HUES64 (cell line): ENCODE measurements around the gene INAFM2.
A peak's percentile ranks its signal among the peaks of the same experiment; 100 is the strongest.

Experiments
- H3K27ac ChIP-seq: 2 replicates; pipeline ENCODE4 v1.7.0; 2013; ENCODE audit warnings: low read depth, low read length, inconsistent platforms
- H3K27me3 ChIP-seq: 2 replicates; pipeline ENCODE4 v1.6.1; 2013; ENCODE audit warnings: mild to moderate bottlenecking, low read length; ENCODE audit not compliant: insufficient read depth
- H3K36me3 ChIP-seq: 2 replicates; pipeline ENCODE4 v1.6.1; 2013; ENCODE audit warnings: mild to moderate bottlenecking, low read length; ENCODE audit not compliant: insufficient read depth
- H3K4me1 ChIP-seq: 2 replicates; pipeline ENCODE4 v1.6.1; 2013; ENCODE audit warnings: mild to moderate bottlenecking, low read length, moderate library complexity; ENCODE audit not compliant: insufficient read depth
- H3K4me3 ChIP-seq: 2 replicates; pipeline ENCODE4 v1.5.1; 2013; ENCODE audit warnings: mild to moderate bottlenecking, low read length, moderate library complexity
- H3K9ac ChIP-seq: 2 replicates; pipeline ENCODE4 v1.6.1; 2013; ENCODE audit warnings: mild to moderate bottlenecking, low read depth, low read length
- H3K9me3 ChIP-seq: 2 replicates; pipeline ENCODE4 v1.6.1; 2013; ENCODE audit warnings: low read depth, low read length; ENCODE audit not compliant: insufficient read depth
- WGBS: fragments of 150-250, 120-280 bp; methylation state at CpG from one replicate; pipeline ENCODE4 v1.1.7; 2013; ENCODE audit warnings: missing lambda C conversion rate; 5-methylcytosine and 5-hydroxymethylcytosine counted together

The INAFM2 gene

GRCh38 chr15:40281801-40282146 is 41.7 kb upstream of the INAFM2 start:
- H3K27me3 ChIP-seq = peaks cover 75% of the 10 kb centered on the region
- H3K9me3 ChIP-seq = no peaks in the 10 kb centered on the region
- H3K4me1 ChIP-seq = peaks cover 40% of the 10 kb centered on the region
- no peak overlapping the region for H3K27ac ChIP-seq
- 1% methylated on average over 51 of the region's 51 CpGs for WGBS
- no peak overlapping the region for H3K9ac ChIP-seq
- H3K36me3 ChIP-seq = no peaks in the 10 kb centered on the region
- peak overlapping the region; percentile 45 for H3K4me3 ChIP-seq

- Histone ChIP-seq H3K9me3 (no peaks in the 10 kb centered on the region), H3K4me3 (peak overlapping the region; percentile 45), H3K27ac (no peak overlapping the region), H3K36me3 (no peaks in the 10 kb centered on the region), H3K27me3 (peaks cover 78% of the 10 kb centered on the region), H3K4me1 (peaks cover 40% of the 10 kb centered on the region), H3K9ac (no peak overlapping the region)
- 1% methylated on average over 92 of the region's 92 CpGs for WGBS
Measured at GRCh38 chr15:40282147-40282868, 41.2 kb upstream of the INAFM2 start.

GRCh38 chr15:40282869-40283614 is 40.5 kb upstream of the INAFM2 start, which contains the start of gene ANKRD63:
TSS of gene ANKRD63 (minus strand) at chr15:40283064. CDS start at chr15:40282586, 478 bp downstream.
- Histone ChIP-seq H3K4me3 (peak within 1 kb of the TSS; percentile 45), H3K9me3 (no peaks in the 10 kb centered on the region), H3K4me1 (peaks cover 40% of the 10 kb centered on the region), H3K27me3 (peaks cover 79% of the 10 kb centered on the region), H3K9ac (no peak within 1 kb of the TSS), H3K27ac (no peak within 1 kb of the TSS), H3K36me3 (no peaks in the 10 kb centered on the region)
- 1% methylated on average over 76 of the region's 76 CpGs for WGBS

- Histone ChIP-seq H3K36me3 (no peaks in the 10 kb centered on the region), H3K4me3 (peak overlapping the region; percentile 45)
Measured at GRCh38 chr15:40283615-40284300, 39.7 kb upstream of the INAFM2 start.

GRCh38 chr15:40285151-40285550 is 38.3 kb upstream of the INAFM2 start:
- no peak overlapping the region for H3K4me3 ChIP-seq
- no peak overlapping the region; the same call in 1 of the 2 replicates for H3K27ac ChIP-seq
- peaks cover 70% of the 10 kb centered on the region for H3K27me3 ChIP-seq
- 20% methylated on average over 4 of the region's 4 CpGs for WGBS
- no peaks in the 10 kb centered on the region for H3K36me3 ChIP-seq
- H3K9me3 ChIP-seq = no peaks in the 10 kb centered on the region
- H3K4me1 ChIP-seq = peaks cover 33% of the 10 kb centered on the region
- no peak overlapping the region for H3K9ac ChIP-seq

More at GRCh38 chr15:40283615-40284300, 39.7 kb upstream of the INAFM2 start:
- Histone ChIP-seq H3K9me3 (no peaks in the 10 kb centered on the region), H3K27ac (no peak overlapping the region), H3K9ac (no peak overlapping the region), H3K4me1 (peaks cover 40% of the 10 kb centered on the region), H3K27me3 (peaks cover 72% of the 10 kb centered on the region)
- 13% methylated on average over 33 of the region's 33 CpGs for WGBS

- Histone ChIP-seq H3K9me3 (no peaks in the 10 kb centered on the region), H3K27me3 (peaks cover 70% of the 10 kb centered on the region), H3K36me3 (no peaks in the 10 kb centered on the region), H3K4me3 (no peak overlapping the region), H3K27ac (peak overlapping the region; percentile 34; the same call in 1 of the 2 replicates), H3K4me1 (peaks cover 34% of the 10 kb centered on the region), H3K9ac (no peak overlapping the region)
- 19% methylated on average over 1 of the region's 1 CpG for WGBS
Measured at GRCh38 chr15:40285554-40286011, 37.9 kb upstream of the INAFM2 start.

- Histone ChIP-seq H3K9ac (no peak overlapping the region), H3K4me1 (peaks cover 29% of the 10 kb centered on the region), H3K27ac (peak overlapping the region; percentile 34; the same call in 1 of the 2 replicates), H3K36me3 (no peaks in the 10 kb centered on the region), H3K9me3 (no peaks in the 10 kb centered on the region), H3K27me3 (peaks cover 69% of the 10 kb centered on the region), H3K4me3 (no peak overlapping the region)
- WGBS = 44% methylated on average over 7 of the region's 7 CpGs
Measured at GRCh38 chr15:40286061-40286532, 37.4 kb upstream of the INAFM2 start.

GRCh38 chr15:40286794-40287193 is 36.7 kb upstream of the INAFM2 start:
- WGBS = 69% methylated on average over 7 of the region's 7 CpGs
- H3K4me1 ChIP-seq = peaks cover 27% of the 10 kb centered on the region
- H3K27me3 ChIP-seq = peaks cover 69% of the 10 kb centered on the region
- no peak overlapping the region for H3K27ac ChIP-seq
- H3K4me3 ChIP-seq = no peak overlapping the region
- no peaks in the 10 kb centered on the region for H3K36me3 ChIP-seq
- no peaks in the 10 kb centered on the region for H3K9me3 ChIP-seq
- no peak overlapping the region for H3K9ac ChIP-seq

- WGBS = 88% methylated on average over 3 of the region's 3 CpGs
- H3K4me1 ChIP-seq = peaks cover 28% of the 10 kb centered on the region
Measured at GRCh38 chr15:40287505-40287904, 36.0 kb upstream of the INAFM2 start.

GRCh38 chr15:40287968-40288367 is 35.5 kb upstream of the INAFM2 start:
- Histone ChIP-seq H3K4me3 (no peak overlapping the region), H3K9me3 (no peaks in the 10 kb centered on the region), H3K4me1 (peaks cover 28% of the 10 kb centered on the region), H3K27ac (no peak overlapping the region), H3K36me3 (no peaks in the 10 kb centered on the region), H3K27me3 (peaks cover 69% of the 10 kb centered on the region), H3K9ac (no peak overlapping the region)
- WGBS = 77% methylated on average over 4 of the region's 4 CpGs

More at GRCh38 chr15:40287505-40287904, 36.0 kb upstream of the INAFM2 start:
- no peak overlapping the region for H3K9ac ChIP-seq
- no peaks in the 10 kb centered on the region for H3K9me3 ChIP-seq
- no peak overlapping the region for H3K27ac ChIP-seq
- peaks cover 69% of the 10 kb centered on the region for H3K27me3 ChIP-seq
- H3K4me3 ChIP-seq = no peak overlapping the region
- no peaks in the 10 kb centered on the region for H3K36me3 ChIP-seq
